Effector CD4-positive, alpha-beta T cell (primary cell): Measurements from ENCODE around the gene MIDN.
"Not testable (repeated sequence)": the region's sequence is repeated elsewhere in the genome, so short reads cannot be mapped to it uniquely, and the experiment has no call there.

Experiments
- DNase-seq: peaks from one replicate; pipeline ENCODE4 v3.0.0-alpha.2; 2020

MIDN gene

GRCh38 chr19:1296078-1296477 lies 47.7 kb downstream of the MIDN start:
- no peak for DNase-seq

- no peak for DNase-seq
These were observed 48.3 kb downstream of the MIDN start for GRCh38 chr19:1296575-1297271.

GRCh38 chr19:1298235-1298634 lies 49.9 kb downstream of the MIDN start:
- DNase-seq = no peak

DNA sequence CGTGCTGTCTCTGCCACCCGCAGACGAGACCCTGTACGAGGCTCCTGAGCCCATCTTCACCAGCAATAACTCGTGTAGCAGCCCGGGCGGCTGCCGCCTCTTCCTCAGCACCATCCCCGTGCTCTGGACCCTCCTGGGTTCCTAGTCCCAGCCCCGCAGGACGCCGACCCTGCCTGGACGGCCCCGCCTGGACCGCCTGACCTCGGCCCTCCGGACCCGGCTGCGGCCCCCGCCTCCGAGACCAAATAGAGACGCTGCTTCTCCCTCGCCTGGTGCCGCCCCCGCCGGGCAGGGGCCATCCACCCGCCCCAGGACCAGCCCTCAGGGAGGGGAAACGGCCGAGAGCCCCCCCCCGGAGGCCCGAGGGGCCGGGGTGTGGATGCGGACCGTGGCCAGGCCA lies 51.4 kb downstream of the MIDN start:
- DNase-seq = no peak

GRCh38 chr19:1300744-1301490 lies 52.5 kb downstream of the MIDN start:
- DNase-seq = no peak

DNA sequence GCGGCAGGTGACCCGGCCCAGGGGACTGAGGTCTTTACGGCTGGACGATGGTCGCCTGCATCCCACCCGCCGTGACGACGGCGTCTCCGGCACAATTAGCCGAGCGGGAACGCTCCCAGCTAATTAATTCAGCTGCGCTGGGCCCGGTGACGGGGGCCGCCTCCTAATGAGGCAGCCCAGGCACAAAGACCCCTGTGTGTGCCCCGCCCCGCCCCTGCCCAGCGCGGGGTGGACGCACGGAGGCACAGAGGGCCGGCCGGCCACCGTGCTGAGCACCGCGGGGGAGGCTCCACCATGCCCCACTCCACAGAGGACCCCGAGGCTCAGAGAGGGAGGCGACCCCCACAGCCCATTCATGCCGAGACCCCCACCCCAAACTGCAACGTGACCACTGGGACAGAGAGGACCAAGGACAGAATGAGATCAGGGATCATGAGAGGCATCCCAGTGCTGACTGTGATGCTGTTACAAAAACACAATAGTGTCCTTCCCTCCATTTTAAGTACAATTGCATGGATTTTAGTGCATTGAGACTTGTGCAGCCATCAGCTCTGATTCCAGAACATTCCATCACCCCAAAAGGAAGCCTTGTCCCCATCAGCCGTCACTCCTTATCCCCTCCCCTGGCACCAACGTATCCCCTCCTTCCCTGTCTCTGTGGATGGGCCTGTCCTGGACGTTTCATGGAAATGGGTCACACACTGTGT lies 54.3 kb downstream of the MIDN start:
- no peak for DNase-seq

DNA sequence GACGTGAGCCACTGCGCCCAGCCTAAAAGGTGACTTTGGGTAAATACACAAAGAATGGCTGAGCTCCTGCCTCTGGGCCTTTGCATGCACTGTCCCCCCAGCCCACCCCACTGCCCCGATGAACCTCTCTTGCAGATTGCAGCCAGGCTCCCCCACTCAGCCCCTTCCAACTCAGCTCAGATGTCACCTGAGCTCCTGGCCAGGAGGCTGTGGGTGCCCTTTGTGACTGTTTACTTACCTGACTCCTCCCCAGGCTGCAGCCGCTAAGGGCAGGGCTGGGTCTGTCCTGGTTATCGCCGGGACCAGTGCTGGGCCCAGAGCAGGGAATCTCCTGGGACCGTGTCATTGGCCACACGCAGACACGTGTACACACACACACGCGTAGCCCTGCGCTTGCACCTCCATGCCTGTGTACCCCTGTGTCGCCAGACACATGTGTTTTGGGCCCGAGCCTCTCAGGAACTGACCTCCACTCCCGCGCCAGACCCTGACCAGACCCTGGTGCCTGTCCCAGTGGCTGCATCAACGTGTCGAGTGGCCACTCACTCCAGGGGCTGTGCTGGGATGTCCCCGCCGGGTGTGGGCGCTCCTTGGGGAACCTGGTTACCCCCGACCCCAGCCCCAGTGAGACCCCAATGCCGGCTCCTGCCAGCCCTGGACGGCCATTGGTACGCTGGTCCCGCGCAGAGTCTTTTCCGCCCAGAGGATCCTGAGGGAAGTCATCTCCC lies 56.0 kb downstream of the MIDN start:
- DNase-seq = no peak

- DNase-seq = not testable (repeated sequence)
These were observed 57.0 kb downstream of the MIDN start for GRCh38 chr19:1305354-1305753.

- DNase-seq = no peak
These were observed 58.9 kb downstream of the MIDN start for GRCh38 chr19:1307320-1307719.

DNA sequence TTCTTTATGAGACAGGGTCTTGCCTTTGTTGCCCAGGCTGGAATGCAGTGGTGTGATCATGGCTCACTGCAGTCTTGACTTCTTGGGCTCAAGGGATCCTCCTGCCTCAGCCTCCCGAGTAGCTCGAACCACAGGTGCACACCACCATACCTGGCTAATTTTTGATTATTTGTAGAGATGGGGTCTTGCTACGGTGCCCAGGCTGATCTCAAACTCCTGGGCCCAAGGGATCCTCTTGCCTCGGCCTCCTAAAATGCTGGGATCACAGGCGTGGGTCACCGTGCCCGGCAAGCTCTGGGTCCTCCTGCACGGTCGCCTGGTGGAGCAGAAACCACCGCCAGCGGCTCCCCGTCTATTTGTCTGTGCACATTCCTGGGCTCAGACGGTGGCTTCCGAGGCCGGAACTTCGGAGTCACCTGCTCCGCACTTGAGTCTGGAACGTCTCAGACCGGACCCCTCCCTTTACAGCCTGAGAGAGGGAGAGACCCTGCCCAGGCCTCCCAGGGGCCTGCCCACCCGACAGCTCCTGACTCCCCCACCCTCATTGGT lies 59.4 kb downstream of the MIDN start:
- no peak for DNase-seq

DNA sequence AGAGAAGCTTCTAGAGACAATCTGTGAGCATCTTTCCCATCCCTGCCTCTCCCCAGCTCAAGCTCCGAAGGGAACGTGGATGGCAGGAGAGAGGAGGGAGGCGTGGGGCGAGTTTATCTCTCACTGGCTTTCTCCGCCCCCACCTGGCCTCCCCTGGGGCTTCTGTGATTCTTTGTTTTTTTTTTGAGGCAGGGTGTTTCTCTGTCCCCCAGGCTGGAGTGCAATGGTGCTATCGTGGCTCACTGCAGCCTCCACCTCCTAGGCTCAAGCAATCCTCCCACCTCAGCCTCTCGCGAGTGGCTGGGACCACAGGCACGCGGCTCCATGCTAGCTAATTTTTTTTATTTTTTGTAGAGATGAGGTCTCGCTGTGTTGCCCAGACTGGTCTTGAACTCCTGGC lies 60.3 kb downstream of the MIDN start:
- no peak for DNase-seq
